ENCODE data around the gene RASGRF2.
A peak's percentile ranks its signal among the peaks of the same experiment; 100 is the strongest.

Gene RASGRF2

GRCh38 chr5:81154725-81155124, 194.6 kb downstream of the RASGRF2 start:
- no peak overlapping the region for H3K27ac ChIP-seq (ENCODE audit: low read length)
- no peak overlapping the region for H3K4me3 ChIP-seq (ENCODE audit: low read length in 2 of 2)
- H3K9ac ChIP-seq (ENCODE audit: low read length in 2 of 2) = no peak overlapping the region

DNA sequence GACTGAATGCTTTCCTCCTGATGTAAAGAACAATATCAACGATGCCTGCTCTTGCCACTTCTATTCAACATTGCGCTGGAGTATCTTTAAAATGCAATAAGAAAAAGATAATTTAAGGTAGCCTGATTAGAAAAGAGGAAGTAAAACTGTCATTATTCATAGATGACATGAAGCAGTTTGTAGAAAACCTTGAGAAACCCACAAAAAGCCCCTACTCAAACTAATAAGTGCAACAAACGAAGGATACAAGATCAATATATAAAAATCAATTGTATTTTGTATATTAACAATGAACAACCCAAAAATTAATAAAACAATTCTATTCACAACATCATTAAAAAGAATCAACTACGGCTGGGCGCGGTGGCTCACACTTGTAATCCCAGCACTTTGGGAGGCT, 196.6 kb downstream of the RASGRF2 start:
- H3K9me3 ChIP-seq (ENCODE audit: control insufficient read depth in 2 of 2, low read length in 2 of 2) = peaks cover 2 to 3% of the 10 kb centered on the region in 2 donors

More at GRCh38 chr5:81154725-81155124, 194.6 kb downstream of the RASGRF2 start:
- no peaks in the 10 kb centered on the region for H3K27me3 ChIP-seq (ENCODE audit: control insufficient read depth in 1 of 2, insufficient read depth in 2 of 2, low read length in 2 of 2)
- H3K4me1 ChIP-seq (ENCODE audit: control insufficient read depth, insufficient read depth, low read length) = no peaks in the 10 kb centered on the region
- H3K9me3 ChIP-seq (ENCODE audit: control insufficient read depth in 2 of 2, low read length in 2 of 2) = peaks cover 2 to 3% of the 10 kb centered on the region in 2 donors
- no peaks in the 10 kb centered on the region for H3K36me3 ChIP-seq (ENCODE audit: control insufficient read depth in 2 of 2, insufficient read depth in 2 of 2, low read length in 2 of 2)

GRCh38 chr5:81161012-81161601, 200.9 kb downstream of the RASGRF2 start:
- no peaks in the 10 kb centered on the region for H3K4me1 ChIP-seq (ENCODE audit: control insufficient read depth, insufficient read depth, low read length)
- no peak overlapping the region for H3K9ac ChIP-seq (ENCODE audit: low read length in 2 of 2)

More for the DNA sequence above, 196.6 kb downstream of the RASGRF2 start:
- Histone ChIP-seq H3K4me1 (ENCODE audit: control insufficient read depth, insufficient read depth, low read length) (no peaks in the 10 kb centered on the region), H3K4me3 (ENCODE audit: low read length in 2 of 2) (no peak overlapping the region), H3K27me3 (ENCODE audit: control insufficient read depth in 1 of 2, insufficient read depth in 2 of 2, low read length in 2 of 2) (no peaks in the 10 kb centered on the region), H3K9ac (ENCODE audit: low read length in 2 of 2) (no peak overlapping the region), H3K27ac (ENCODE audit: low read length) (no peak overlapping the region), H3K36me3 (ENCODE audit: control insufficient read depth in 2 of 2, insufficient read depth in 2 of 2, low read length in 2 of 2) (no peaks in the 10 kb centered on the region)

GRCh38 chr5:81162501-81162900, 202.3 kb downstream of the RASGRF2 start:
- Histone ChIP-seq H3K9ac (ENCODE audit: low read length in 2 of 2) (no peak overlapping the region), H3K9me3 (ENCODE audit: control insufficient read depth in 2 of 2, low read length in 2 of 2) (no peaks in the 10 kb centered on the region), H3K27ac (ENCODE audit: low read length) (no peak overlapping the region), H3K27me3 (ENCODE audit: control insufficient read depth in 1 of 2, insufficient read depth in 2 of 2, low read length in 2 of 2) (no peaks in the 10 kb centered on the region), H3K4me3 (ENCODE audit: low read length in 2 of 2) (no peak overlapping the region), H3K36me3 (ENCODE audit: control insufficient read depth in 2 of 2, insufficient read depth in 2 of 2, low read length in 2 of 2) (no peaks in the 10 kb centered on the region), H3K4me1 (ENCODE audit: control insufficient read depth, insufficient read depth, low read length) (peaks cover 12% of the 10 kb centered on the region)

More at GRCh38 chr5:81161012-81161601, 200.9 kb downstream of the RASGRF2 start:
- H3K27ac ChIP-seq (ENCODE audit: low read length) = no peak overlapping the region
- H3K9me3 ChIP-seq (ENCODE audit: control insufficient read depth in 2 of 2, low read length in 2 of 2) = no peaks in the 10 kb centered on the region
- no peaks in the 10 kb centered on the region for H3K36me3 ChIP-seq (ENCODE audit: control insufficient read depth in 2 of 2, insufficient read depth in 2 of 2, low read length in 2 of 2)
- no peaks in the 10 kb centered on the region for H3K27me3 ChIP-seq (ENCODE audit: control insufficient read depth in 1 of 2, insufficient read depth in 2 of 2, low read length in 2 of 2)
- no peak overlapping the region for H3K4me3 ChIP-seq (ENCODE audit: low read length in 2 of 2)

GRCh38 chr5:81163651-81164050, 203.5 kb downstream of the RASGRF2 start:
- Histone ChIP-seq H3K27ac (ENCODE audit: low read length) (no peak overlapping the region), H3K9me3 (ENCODE audit: control insufficient read depth in 2 of 2, low read length in 2 of 2) (no peaks in the 10 kb centered on the region), H3K4me1 (ENCODE audit: control insufficient read depth, insufficient read depth, low read length) (peaks cover 15% of the 10 kb centered on the region), H3K27me3 (ENCODE audit: control insufficient read depth in 1 of 2, insufficient read depth in 2 of 2, low read length in 2 of 2) (no peaks in the 10 kb centered on the region), H3K4me3 (ENCODE audit: low read length in 2 of 2) (no peak overlapping the region), H3K36me3 (ENCODE audit: control insufficient read depth in 2 of 2, insufficient read depth in 2 of 2, low read length in 2 of 2) (no peaks in the 10 kb centered on the region), H3K9ac (ENCODE audit: low read length in 2 of 2) (no peak overlapping the region)

- Histone ChIP-seq H3K4me1 (ENCODE audit: control insufficient read depth, insufficient read depth, low read length) (peaks cover 15% of the 10 kb centered on the region), H3K9ac (ENCODE audit: low read length in 2 of 2) (no peak overlapping the region), H3K9me3 (ENCODE audit: control insufficient read depth in 2 of 2, low read length in 2 of 2) (no peaks in the 10 kb centered on the region), H3K27ac (ENCODE audit: low read length) (no peak overlapping the region), H3K4me3 (ENCODE audit: low read length in 2 of 2) (no peak overlapping the region), H3K36me3 (ENCODE audit: control insufficient read depth in 2 of 2, insufficient read depth in 2 of 2, low read length in 2 of 2) (no peaks in the 10 kb centered on the region), H3K27me3 (ENCODE audit: control insufficient read depth in 1 of 2, insufficient read depth in 2 of 2, low read length in 2 of 2) (no peaks in the 10 kb centered on the region)
These were observed 204.3 kb downstream of the RASGRF2 start for GRCh38 chr5:81164476-81164875.

GRCh38 chr5:81164936-81165335, 204.8 kb downstream of the RASGRF2 start:
- no peak overlapping the region for H3K9ac ChIP-seq (ENCODE audit: low read length in 2 of 2)
- no peaks in the 10 kb centered on the region for H3K27me3 ChIP-seq (ENCODE audit: control insufficient read depth in 1 of 2, insufficient read depth in 2 of 2, low read length in 2 of 2)
- H3K27ac ChIP-seq (ENCODE audit: low read length) = no peak overlapping the region
- no peaks in the 10 kb centered on the region for H3K9me3 ChIP-seq (ENCODE audit: control insufficient read depth in 2 of 2, low read length in 2 of 2)
- no peak overlapping the region for H3K4me3 ChIP-seq (ENCODE audit: low read length in 2 of 2)
- peaks cover 15% of the 10 kb centered on the region for H3K4me1 ChIP-seq (ENCODE audit: control insufficient read depth, insufficient read depth, low read length)
- H3K36me3 ChIP-seq (ENCODE audit: control insufficient read depth in 2 of 2, insufficient read depth in 2 of 2, low read length in 2 of 2) = no peaks in the 10 kb centered on the region

GRCh38 chr5:81165493-81166119, 205.4 kb downstream of the RASGRF2 start:
- H3K4me1 ChIP-seq (ENCODE audit: control insufficient read depth, insufficient read depth, low read length) = peaks cover 15% of the 10 kb centered on the region
- H3K9ac ChIP-seq (ENCODE audit: low read length in 2 of 2) = no peak overlapping the region
- no peaks in the 10 kb centered on the region for H3K36me3 ChIP-seq (ENCODE audit: control insufficient read depth in 2 of 2, insufficient read depth in 2 of 2, low read length in 2 of 2)
- no peak overlapping the region for H3K4me3 ChIP-seq (ENCODE audit: low read length in 2 of 2)
- no peak overlapping the region for H3K27ac ChIP-seq (ENCODE audit: low read length)
- H3K27me3 ChIP-seq (ENCODE audit: control insufficient read depth in 1 of 2, insufficient read depth in 2 of 2, low read length in 2 of 2) = no peaks in the 10 kb centered on the region
- no peaks in the 10 kb centered on the region for H3K9me3 ChIP-seq (ENCODE audit: control insufficient read depth in 2 of 2, low read length in 2 of 2)

- Histone ChIP-seq H3K4me3 (ENCODE audit: low read length in 2 of 2) (no peak overlapping the region), H3K27ac (ENCODE audit: low read length) (peak overlapping the region; percentile 71), H3K4me1 (ENCODE audit: control insufficient read depth, insufficient read depth, low read length) (peaks cover 15% of the 10 kb centered on the region), H3K27me3 (ENCODE audit: control insufficient read depth in 1 of 2, insufficient read depth in 2 of 2, low read length in 2 of 2) (no peaks in the 10 kb centered on the region), H3K9ac (ENCODE audit: low read length in 2 of 2) (peak overlapping the region in 1 of 2 donors; percentile 24), H3K36me3 (ENCODE audit: control insufficient read depth in 2 of 2, insufficient read depth in 2 of 2, low read length in 2 of 2) (no peaks in the 10 kb centered on the region), H3K9me3 (ENCODE audit: control insufficient read depth in 2 of 2, low read length in 2 of 2) (no peaks in the 10 kb centered on the region)
These were observed 206.3 kb downstream of the RASGRF2 start for GRCh38 chr5:81166430-81166829.

DNA sequence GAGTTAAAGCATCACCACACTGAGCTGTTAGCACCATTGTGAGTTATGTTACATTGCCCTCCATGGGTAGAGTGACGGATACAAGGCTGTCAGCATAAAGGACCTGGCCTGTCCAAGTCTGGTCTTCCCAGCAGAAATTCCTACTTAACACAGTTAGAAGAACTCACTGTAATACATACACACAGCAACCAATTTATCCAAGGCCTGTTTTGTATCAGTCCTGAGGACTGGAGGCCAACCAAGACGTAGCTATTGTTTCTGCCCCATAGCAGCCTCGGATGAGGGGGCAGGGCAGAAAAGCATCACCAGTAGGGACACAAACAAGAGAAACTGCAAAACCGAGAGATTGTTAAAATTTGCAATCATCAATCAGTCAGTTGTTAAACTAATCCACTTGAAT, 206.9 kb downstream of the RASGRF2 start:
- H3K4me1 ChIP-seq (ENCODE audit: control insufficient read depth, insufficient read depth, low read length) = peaks cover 15% of the 10 kb centered on the region
- H3K9ac ChIP-seq (ENCODE audit: low read length in 2 of 2) = peak overlapping the region in 1 of 2 donors; percentile 13
- peak overlapping the region; percentile 71 for H3K27ac ChIP-seq (ENCODE audit: low read length)
- H3K27me3 ChIP-seq (ENCODE audit: control insufficient read depth in 1 of 2, insufficient read depth in 2 of 2, low read length in 2 of 2) = no peaks in the 10 kb centered on the region
- H3K36me3 ChIP-seq (ENCODE audit: control insufficient read depth in 2 of 2, insufficient read depth in 2 of 2, low read length in 2 of 2) = no peaks in the 10 kb centered on the region
- no peak overlapping the region for H3K4me3 ChIP-seq (ENCODE audit: low read length in 2 of 2)
- H3K9me3 ChIP-seq (ENCODE audit: control insufficient read depth in 2 of 2, low read length in 2 of 2) = no peaks in the 10 kb centered on the region

DNA sequence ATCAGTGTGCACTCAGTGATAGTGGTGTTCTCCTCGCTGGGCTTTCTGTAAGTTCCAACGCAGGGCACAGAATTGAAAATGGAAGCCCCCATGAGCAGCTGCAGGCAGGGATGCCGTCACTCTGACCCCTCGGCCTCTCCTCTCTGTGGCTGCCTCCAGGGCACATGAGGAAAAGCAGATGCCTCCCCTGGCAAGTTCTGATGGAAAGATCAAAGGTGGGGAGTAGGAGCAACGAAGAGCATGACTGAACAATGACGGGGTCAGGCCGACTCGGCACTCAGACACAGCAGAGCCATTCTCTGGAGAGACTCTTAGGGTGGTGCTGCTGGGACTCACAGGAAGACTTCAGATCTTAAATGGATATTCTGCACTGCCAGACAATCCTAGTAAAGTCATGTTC, 207.4 kb downstream of the RASGRF2 start:
- Histone ChIP-seq H3K27ac (ENCODE audit: low read length) (peak overlapping the region; percentile 71), H3K36me3 (ENCODE audit: control insufficient read depth in 2 of 2, insufficient read depth in 2 of 2, low read length in 2 of 2) (no peaks in the 10 kb centered on the region), H3K9me3 (ENCODE audit: control insufficient read depth in 2 of 2, low read length in 2 of 2) (no peaks in the 10 kb centered on the region), H3K9ac (ENCODE audit: low read length in 2 of 2) (no peak overlapping the region), H3K27me3 (ENCODE audit: control insufficient read depth in 1 of 2, insufficient read depth in 2 of 2, low read length in 2 of 2) (no peaks in the 10 kb centered on the region), H3K4me1 (ENCODE audit: control insufficient read depth, insufficient read depth, low read length) (peaks cover 15% of the 10 kb centered on the region), H3K4me3 (ENCODE audit: low read length in 2 of 2) (no peak overlapping the region)

Data from stomach smooth muscle (tissue), 2 donors.